ENCODE data around the gene MNT.

Gene MNT

DNA sequence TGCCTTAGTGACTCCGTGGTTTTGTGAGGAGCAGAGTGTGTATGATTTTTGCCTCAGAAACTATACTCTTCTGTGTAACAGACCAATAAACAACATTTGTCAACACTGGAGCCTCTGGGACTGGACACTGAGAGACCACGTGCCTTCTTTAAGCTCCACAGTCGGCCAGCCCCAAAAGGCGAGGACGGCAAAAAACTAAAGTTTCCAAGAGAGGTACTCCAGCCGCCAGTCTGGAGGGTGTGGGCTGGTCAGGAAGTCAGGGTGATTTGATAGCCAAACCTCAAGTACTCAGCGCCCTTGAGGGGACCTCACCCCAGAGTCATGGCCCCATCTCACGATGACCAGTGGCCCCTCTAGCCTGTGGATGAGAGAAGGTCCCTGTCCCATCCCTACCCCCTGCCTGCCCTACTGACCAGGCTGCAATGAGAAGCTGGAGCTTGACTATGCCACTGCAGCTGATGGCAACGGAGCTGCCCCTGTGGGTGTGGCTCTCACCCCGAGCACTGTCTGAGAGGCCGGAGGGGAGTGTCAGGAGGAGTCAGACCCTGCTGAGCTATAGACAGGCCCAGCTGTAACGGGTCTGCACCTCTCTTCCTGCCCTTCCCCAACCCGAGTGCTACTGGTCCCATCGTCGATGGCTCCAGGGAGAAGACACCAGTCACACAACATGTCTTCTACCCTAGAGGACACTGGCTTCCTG, 19.8 kb downstream of the MNT start:
- Histone ChIP-seq H3K4me3 (ENCODE audit: insufficient read depth, low read depth, low read length) (no peak overlapping the region), H3K4me1 (ENCODE audit: control insufficient read depth, insufficient read depth, low read length) (peaks cover 29% of the 10 kb centered on the region), H3K27ac (ENCODE audit: insufficient read depth, low read depth, low read length, poor library complexity, severe bottlenecking) (no peak overlapping the region), H3K36me3 (ENCODE audit: control insufficient read depth, insufficient read depth, low read length) (peaks cover 15% of the 10 kb centered on the region), H3K27me3 (ENCODE audit: control insufficient read depth, insufficient read depth, low read length, poor library complexity, severe bottlenecking) (no peaks in the 10 kb centered on the region), H3K9me3 (ENCODE audit: control insufficient read depth, low read length) (no peaks in the 10 kb centered on the region)
- whole genome bisulfite sequencing, 2 experiments: 84 to 86% methylated on average over 15 of the region's 15 CpGs

DNA sequence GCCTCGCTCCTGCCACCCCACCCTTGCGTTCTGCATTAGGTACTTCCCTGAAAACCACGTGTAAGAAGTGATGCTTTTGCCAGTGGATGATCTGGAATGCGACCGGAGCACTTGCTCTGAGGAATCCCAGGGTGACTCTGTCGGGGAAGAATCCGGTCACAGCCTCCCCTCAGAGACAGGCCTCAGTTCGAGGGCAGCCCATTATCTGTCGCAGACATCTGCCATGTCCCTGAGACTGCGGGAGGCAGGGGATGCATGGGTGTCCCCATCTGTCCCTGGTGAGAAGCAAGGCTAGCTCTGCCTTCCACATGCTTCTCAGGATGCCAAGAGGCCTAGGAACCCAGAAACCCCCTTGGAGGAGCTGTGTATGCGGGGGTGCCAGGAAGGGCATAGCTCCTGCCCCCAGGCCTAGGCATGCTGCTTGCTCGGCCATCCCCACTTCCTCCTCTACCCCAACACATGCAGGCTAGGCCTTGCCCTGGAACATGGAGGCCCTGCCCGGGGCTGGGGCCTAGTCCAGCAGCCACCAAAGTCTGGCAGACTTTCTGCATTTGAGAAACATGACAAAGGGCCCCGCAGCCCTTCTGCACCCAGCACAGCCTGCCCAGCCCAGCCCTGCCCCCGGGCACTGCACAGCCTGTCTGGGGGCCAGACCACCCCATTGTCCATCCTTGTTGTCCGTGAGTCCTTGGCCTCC, 20.5 kb downstream of the MNT start:
- Histone ChIP-seq H3K27ac (ENCODE audit: insufficient read depth, low read depth, low read length, poor library complexity, severe bottlenecking) (no peak overlapping the region), H3K36me3 (ENCODE audit: control insufficient read depth, insufficient read depth, low read length) (peaks cover 22% of the 10 kb centered on the region), H3K4me1 (ENCODE audit: control insufficient read depth, insufficient read depth, low read length) (peaks cover 23% of the 10 kb centered on the region), H3K27me3 (ENCODE audit: control insufficient read depth, insufficient read depth, low read length, poor library complexity, severe bottlenecking) (no peaks in the 10 kb centered on the region), H3K4me3 (ENCODE audit: insufficient read depth, low read depth, low read length) (no peak overlapping the region), H3K9me3 (ENCODE audit: control insufficient read depth, low read length) (no peaks in the 10 kb centered on the region)
- 93% methylated on average over 16 of the region's 16 CpGs for WGBS, 2 experiments

GRCh38 chr17:2379489-2380225, 21.2 kb downstream of the MNT start:
- Histone ChIP-seq H3K9me3 (ENCODE audit: control insufficient read depth, low read length) (no peaks in the 10 kb centered on the region), H3K4me3 (ENCODE audit: insufficient read depth, low read depth, low read length) (no peak overlapping the region), H3K36me3 (ENCODE audit: control insufficient read depth, insufficient read depth, low read length) (peaks cover 22% of the 10 kb centered on the region), H3K27me3 (ENCODE audit: control insufficient read depth, insufficient read depth, low read length, poor library complexity, severe bottlenecking) (no peaks in the 10 kb centered on the region), H3K4me1 (ENCODE audit: control insufficient read depth, insufficient read depth, low read length) (peaks cover 15% of the 10 kb centered on the region), H3K27ac (ENCODE audit: insufficient read depth, low read depth, low read length, poor library complexity, severe bottlenecking) (no peak overlapping the region)
- 92 to 94% methylated on average over 25 of the region's 25 CpGs for WGBS, 2 experiments

DNA sequence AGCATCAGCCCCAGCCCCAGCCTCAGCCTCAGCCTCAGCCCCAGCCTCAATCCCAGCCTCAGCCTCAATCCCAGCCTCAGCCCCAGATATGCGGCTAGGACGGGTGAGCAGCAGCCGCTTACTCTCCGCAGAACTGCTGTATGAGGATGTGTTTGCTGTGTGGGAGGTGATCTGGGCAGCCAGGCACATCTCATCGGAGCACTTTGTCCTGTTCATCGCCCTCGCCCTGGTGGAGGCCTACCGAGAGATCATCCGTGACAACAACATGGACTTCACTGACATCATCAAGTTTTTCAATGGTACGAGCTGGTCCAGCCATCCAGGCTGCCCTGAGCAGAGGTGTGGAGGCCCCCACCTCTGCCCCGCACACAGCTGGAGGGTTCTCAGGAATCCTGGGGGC, 22.0 kb downstream of the MNT start:
- peaks cover 22% of the 10 kb centered on the region for H3K36me3 ChIP-seq (ENCODE audit: control insufficient read depth, insufficient read depth, low read length)
- no peaks in the 10 kb centered on the region for H3K9me3 ChIP-seq (ENCODE audit: control insufficient read depth, low read length)
- H3K4me3 ChIP-seq (ENCODE audit: insufficient read depth, low read depth, low read length): no peak overlapping the region
- 95 to 96% methylated on average over 11 of the region's 11 CpGs for WGBS, 2 experiments
- H3K27me3 ChIP-seq (ENCODE audit: control insufficient read depth, insufficient read depth, low read length, poor library complexity, severe bottlenecking): no peaks in the 10 kb centered on the region
- H3K27ac ChIP-seq (ENCODE audit: insufficient read depth, low read depth, low read length, poor library complexity, severe bottlenecking): no peak overlapping the region
- H3K4me1 ChIP-seq (ENCODE audit: control insufficient read depth, insufficient read depth, low read length): peaks cover 10% of the 10 kb centered on the region

DNA sequence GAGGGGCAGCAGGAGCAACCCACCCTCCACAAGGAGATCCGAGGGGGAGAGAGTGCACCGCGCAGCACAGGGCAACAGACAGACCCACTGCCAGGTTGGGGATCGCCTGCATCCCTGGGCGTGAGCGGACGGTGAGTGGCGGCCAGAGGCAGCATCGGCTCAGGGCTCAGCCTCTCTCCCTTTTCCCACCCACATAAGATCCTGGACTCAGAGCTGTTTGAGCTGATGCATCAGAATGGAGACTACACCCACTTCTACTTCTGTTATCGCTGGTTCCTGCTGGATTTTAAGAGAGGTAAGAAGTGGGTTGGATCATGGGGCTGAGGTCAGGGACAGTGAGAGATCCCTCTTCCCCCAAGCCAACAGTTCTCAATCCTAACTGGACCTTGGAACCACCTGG, 23.2 kb downstream of the MNT start:
- Histone ChIP-seq H3K4me1 (ENCODE audit: control insufficient read depth, insufficient read depth, low read length) (peaks cover 7% of the 10 kb centered on the region), H3K27ac (ENCODE audit: insufficient read depth, low read depth, low read length, poor library complexity, severe bottlenecking) (no peak overlapping the region), H3K9me3 (ENCODE audit: control insufficient read depth, low read length) (no peaks in the 10 kb centered on the region), H3K4me3 (ENCODE audit: insufficient read depth, low read depth, low read length) (no peak overlapping the region), H3K36me3 (ENCODE audit: control insufficient read depth, insufficient read depth, low read length) (peaks cover 22% of the 10 kb centered on the region), H3K27me3 (ENCODE audit: control insufficient read depth, insufficient read depth, low read length, poor library complexity, severe bottlenecking) (no peaks in the 10 kb centered on the region)
- WGBS, 2 experiments: 94 to 98% methylated on average over 10 of the region's 10 CpGs

DNA sequence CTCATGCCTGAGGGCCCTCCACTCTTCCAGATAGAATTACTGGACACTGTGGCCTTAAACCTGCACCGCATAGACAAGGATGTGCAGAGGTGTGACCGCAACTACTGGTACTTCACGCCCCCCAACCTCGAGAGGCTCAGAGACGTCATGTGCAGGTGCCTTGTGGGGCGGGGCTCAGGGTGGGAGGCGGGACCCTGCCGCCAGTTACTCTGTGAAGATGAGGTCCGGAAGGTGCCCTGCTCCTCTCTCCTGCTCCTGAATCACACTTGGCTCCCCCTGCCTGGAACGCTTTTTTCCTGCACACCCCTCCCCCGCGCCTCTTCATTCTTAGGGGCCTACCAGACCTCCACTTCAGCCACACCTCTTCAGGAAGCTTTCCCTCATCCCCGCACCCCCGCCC, 24.8 kb downstream of the MNT start:
- H3K4me3 ChIP-seq (ENCODE audit: insufficient read depth, low read depth, low read length): no peak overlapping the region
- no peaks in the 10 kb centered on the region for H3K27me3 ChIP-seq (ENCODE audit: control insufficient read depth, insufficient read depth, low read length, poor library complexity, severe bottlenecking)
- H3K9me3 ChIP-seq (ENCODE audit: control insufficient read depth, low read length): no peaks in the 10 kb centered on the region
- H3K36me3 ChIP-seq (ENCODE audit: control insufficient read depth, insufficient read depth, low read length): peaks cover 22% of the 10 kb centered on the region
- peaks cover 2% of the 10 kb centered on the region for H3K4me1 ChIP-seq (ENCODE audit: control insufficient read depth, insufficient read depth, low read length)
- no peak overlapping the region for H3K27ac ChIP-seq (ENCODE audit: insufficient read depth, low read depth, low read length, poor library complexity, severe bottlenecking)
- WGBS, 2 experiments: 93 to 95% methylated on average over 14 of the region's 14 CpGs

GRCh38 chr17:2375406-2375805, 25.5 kb downstream of the MNT start:
- H3K27me3 ChIP-seq (ENCODE audit: control insufficient read depth, insufficient read depth, low read length, poor library complexity, severe bottlenecking): no peaks in the 10 kb centered on the region
- H3K36me3 ChIP-seq (ENCODE audit: control insufficient read depth, insufficient read depth, low read length): peaks cover 22% of the 10 kb centered on the region
- no peak overlapping the region for H3K27ac ChIP-seq (ENCODE audit: insufficient read depth, low read depth, low read length, poor library complexity, severe bottlenecking)
- no peaks in the 10 kb centered on the region for H3K4me1 ChIP-seq (ENCODE audit: control insufficient read depth, insufficient read depth, low read length)
- no peak overlapping the region for H3K4me3 ChIP-seq (ENCODE audit: insufficient read depth, low read depth, low read length)
- WGBS, 2 experiments: 95 to 96% methylated on average over 19 of the region's 19 CpGs
- no peaks in the 10 kb centered on the region for H3K9me3 ChIP-seq (ENCODE audit: control insufficient read depth, low read length)

- Histone ChIP-seq H3K4me3 (ENCODE audit: insufficient read depth, low read depth, low read length) (no peak overlapping the region), H3K36me3 (ENCODE audit: control insufficient read depth, insufficient read depth, low read length) (peaks cover 22% of the 10 kb centered on the region), H3K27me3 (ENCODE audit: control insufficient read depth, insufficient read depth, low read length, poor library complexity, severe bottlenecking) (no peaks in the 10 kb centered on the region), H3K4me1 (ENCODE audit: control insufficient read depth, insufficient read depth, low read length) (no peaks in the 10 kb centered on the region), H3K9me3 (ENCODE audit: control insufficient read depth, low read length) (no peaks in the 10 kb centered on the region), H3K27ac (ENCODE audit: insufficient read depth, low read depth, low read length, poor library complexity, severe bottlenecking) (no peak overlapping the region)
- 91% methylated on average over 11 of the region's 11 CpGs for WGBS, 2 experiments
Observed at GRCh38 chr17:2374549-2375285, 26.1 kb downstream of the MNT start.

DNA sequence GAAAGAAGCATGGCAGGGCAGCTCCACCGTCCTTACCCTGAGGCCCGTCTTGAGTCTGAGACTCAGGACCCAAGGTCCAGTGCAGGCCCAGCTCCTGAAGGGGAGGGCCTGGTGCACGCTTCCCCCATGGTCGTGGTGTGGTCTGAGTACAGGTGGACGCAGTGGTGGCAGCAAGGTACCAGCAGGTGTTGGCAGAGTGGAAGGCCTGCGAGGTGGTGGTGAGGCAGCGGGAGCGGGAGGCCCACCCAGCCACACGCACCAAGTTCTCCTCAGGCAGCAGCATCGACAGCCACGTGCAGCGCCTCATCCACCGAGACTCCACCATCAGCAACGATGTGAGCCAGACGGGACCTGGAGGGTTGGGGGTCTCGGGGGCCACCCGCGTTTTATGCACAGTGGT, 27.7 kb downstream of the MNT start:
- Histone ChIP-seq H3K27ac (ENCODE audit: insufficient read depth, low read depth, low read length, poor library complexity, severe bottlenecking) (no peak overlapping the region), H3K4me3 (ENCODE audit: insufficient read depth, low read depth, low read length) (no peak overlapping the region), H3K27me3 (ENCODE audit: control insufficient read depth, insufficient read depth, low read length, poor library complexity, severe bottlenecking) (no peaks in the 10 kb centered on the region), H3K36me3 (ENCODE audit: control insufficient read depth, insufficient read depth, low read length) (peaks cover 16% of the 10 kb centered on the region), H3K9me3 (ENCODE audit: control insufficient read depth, low read length) (no peaks in the 10 kb centered on the region), H3K4me1 (ENCODE audit: control insufficient read depth, insufficient read depth, low read length) (no peaks in the 10 kb centered on the region)
- WGBS, 2 experiments: 96% methylated on average over 18 of the region's 18 CpGs

DNA sequence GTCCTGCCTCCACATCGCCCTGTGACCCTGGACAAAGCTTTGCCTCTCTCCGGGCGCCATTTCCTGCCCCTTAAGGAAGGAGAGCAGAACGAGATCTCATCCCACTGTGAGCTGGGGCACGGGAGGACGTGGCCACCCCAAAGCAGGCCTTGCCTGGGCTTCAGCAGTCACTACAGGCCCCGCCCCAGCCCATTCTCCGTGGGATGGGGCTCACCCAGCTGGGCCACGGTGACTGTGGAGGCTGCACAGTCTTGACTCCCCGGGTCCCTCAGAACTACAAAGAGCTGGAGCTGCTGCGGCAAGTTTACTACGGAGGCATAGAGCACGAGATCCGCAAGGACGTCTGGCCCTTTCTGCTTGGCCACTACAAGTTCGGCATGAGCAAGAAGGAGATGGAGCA, 28.2 kb downstream of the MNT start:
- H3K36me3 ChIP-seq (ENCODE audit: control insufficient read depth, insufficient read depth, low read length): peaks cover 16% of the 10 kb centered on the region
- no peaks in the 10 kb centered on the region for H3K27me3 ChIP-seq (ENCODE audit: control insufficient read depth, insufficient read depth, low read length, poor library complexity, severe bottlenecking)
- no peak overlapping the region for H3K4me3 ChIP-seq (ENCODE audit: insufficient read depth, low read depth, low read length)
- no peak overlapping the region for H3K27ac ChIP-seq (ENCODE audit: insufficient read depth, low read depth, low read length, poor library complexity, severe bottlenecking)
- no peaks in the 10 kb centered on the region for H3K9me3 ChIP-seq (ENCODE audit: control insufficient read depth, low read length)
- no peaks in the 10 kb centered on the region for H3K4me1 ChIP-seq (ENCODE audit: control insufficient read depth, insufficient read depth, low read length)
- WGBS, 2 experiments: 94 to 95% methylated on average over 16 of the region's 16 CpGs

All from ectodermal cell (in vitro differentiated cells).